IMR-90 (cell line): Measurements from ENCODE around the gene FOXI3. TPM values are rescaled to one million over a fixed set of nuclear protein-coding genes. Genes with fewer than 3 reads are reported as not detected.

Experiments used
- ATAC-seq: fragments of 200-7000 bp; cut with Tn5 transposase; 2 replicates; pipeline ENCODE4 v1.9.1; 2020; ENCODE audit warnings: low read depth, mild to moderate bottlenecking, moderate library complexity
- BruUV-seq: library from RNA; stranded (reverse); fragments of 400-500 nt; replicated peaks from 2 replicates; lab custom pipeline; 2021; lab: Mats Ljungman, UMichigan
- CTCF ChIA-PET: fragments of 300-600 bp; formaldehyde crosslinking; extraction: SDS; loops from one replicate; lab custom pipeline; 2021; ENCODE audit warnings: antibody characterized with exemption; lab: Yijun Ruan, JAX
- POLR2A ChIA-PET: fragments of 300-600 bp; sonication (Branson Sonifier 250); formaldehyde crosslinking; loops from one replicate; lab custom pipeline; 2022; ENCODE audit warnings: antibody characterized with exemption; ENCODE audit not compliant: unreplicated experiment; lab: Charles Lee
- DNase-seq: peaks from one replicate; pipeline ENCODE4 v3.0.0; 2013
- H2AFZ ChIP-seq: replicated peaks from 2 replicates; pipeline ENCODE3; 2013; ENCODE audit warnings: low read length, mild to moderate bottlenecking; ENCODE audit not compliant: poor library complexity
- H2AK5ac ChIP-seq: 2 replicates; pipeline ENCODE4 v1.6.1; 2013; ENCODE audit warnings: low read depth, low read length, inconsistent platforms
- H2AK9ac ChIP-seq: replicated peaks from 2 replicates; pipeline ENCODE3; 2013; ENCODE audit warnings: mild to moderate bottlenecking, low read depth, low read length, moderate library complexity; ENCODE audit not compliant: poor library complexity
- H2BK120ac ChIP-seq: 2 replicates; pipeline ENCODE4 v1.6.1; 2013; ENCODE audit warnings: low read depth, low read length, inconsistent platforms
- H2BK15ac ChIP-seq: 3 replicates; pipeline ENCODE4 v1.6.1; 2013; ENCODE audit warnings: low read depth, low read length, inconsistent platforms
- H2BK20ac ChIP-seq: 2 replicates; pipeline ENCODE4 v1.6.1; 2013; ENCODE audit warnings: low read depth, mild to moderate bottlenecking, inconsistent platforms, low read length, moderate library complexity
- H2BK5ac ChIP-seq: 2 replicates; pipeline ENCODE4 v1.6.1; 2013; ENCODE audit warnings: mild to moderate bottlenecking, low read depth, low read length, inconsistent platforms; ENCODE audit not compliant: poor library complexity, severe bottlenecking
- H3K14ac ChIP-seq: replicated peaks from 2 replicates; pipeline ENCODE4 v1.6.1; 2013; ENCODE audit warnings: low read depth, low read length, inconsistent platforms
- H3K18ac ChIP-seq: 2 replicates; pipeline ENCODE4 v1.6.1; 2013; ENCODE audit warnings: low read depth, low read length, control low read depth
- H3K23ac ChIP-seq: 2 replicates; pipeline ENCODE4 v1.6.1; 2013; ENCODE audit warnings: low read depth, low read length, inconsistent platforms
- H3K27ac ChIP-seq: 2 replicates; pipeline ENCODE4 v1.5.1; 2013; ENCODE audit warnings: mild to moderate bottlenecking, control low read depth, low read length; ENCODE audit not compliant: insufficient read depth
- H3K27me3 ChIP-seq: 2 replicates; pipeline ENCODE4 v1.6.1; 2013; ENCODE audit warnings: low read length; ENCODE audit not compliant: control insufficient read depth, insufficient read depth
- H3K36me3 ChIP-seq: 2 replicates; pipeline ENCODE4 v1.6.1; 2013; ENCODE audit warnings: low read length, mixed read lengths; ENCODE audit not compliant: control insufficient read depth, insufficient read depth
- H3K4ac ChIP-seq: 2 replicates; pipeline ENCODE4 v1.6.1; 2013; ENCODE audit warnings: low read depth, low read length, inconsistent platforms
- H3K4me1 ChIP-seq: 2 replicates; pipeline ENCODE4 v1.6.1; 2013; ENCODE audit warnings: low read length, mixed read lengths; ENCODE audit not compliant: control insufficient read depth, insufficient read depth
- H3K4me2 ChIP-seq: 2 replicates; pipeline ENCODE4 v1.6.1; 2013; ENCODE audit warnings: low read depth, mild to moderate bottlenecking, control low read depth, low read length, moderate library complexity
- H3K4me3 ChIP-seq: 2 replicates; pipeline ENCODE4 v1.5.1; 2013; ENCODE audit warnings: low read depth, mild to moderate bottlenecking, control low read depth, low read length, moderate library complexity; ENCODE audit not compliant: insufficient read depth
- H3K56ac ChIP-seq: 2 replicates; pipeline ENCODE4 v1.6.1; 2013; ENCODE audit warnings: low read length, inconsistent platforms; ENCODE audit not compliant: insufficient read depth; ENCODE audit errors: extremely low read depth
- H3K79me1 ChIP-seq, 2 experiments: 2 replicates each; pipeline ENCODE4 v1.6.1; 2013; ENCODE audit warnings: low read length in 2 of 2, inconsistent platforms in 1 of 2, low read depth in 1 of 2
- H3K9ac ChIP-seq: 2 replicates; pipeline ENCODE4 v1.6.1; 2013; ENCODE audit warnings: low read depth, low read length, control low read depth
- H3K9me1 ChIP-seq: 2 replicates; pipeline ENCODE4 v1.6.1; 2013; ENCODE audit warnings: low read length, inconsistent platforms; ENCODE audit not compliant: insufficient read depth
- H3K9me3 ChIP-seq: 2 replicates; pipeline ENCODE4 v1.6.1; 2013; ENCODE audit warnings: low read length; ENCODE audit not compliant: control insufficient read depth, insufficient read depth
- H4K20me1 ChIP-seq: 2 replicates; pipeline ENCODE4 v1.6.1; 2013; ENCODE audit warnings: low read length, inconsistent platforms; ENCODE audit not compliant: insufficient read depth
- H4K5ac ChIP-seq: 2 replicates; pipeline ENCODE4 v1.6.1; 2013; ENCODE audit warnings: mild to moderate bottlenecking, low read depth, low read length, control low read depth
- H4K8ac ChIP-seq, 2 experiments: 2 replicates each; pipeline ENCODE4 v1.6.1; 2013; ENCODE audit warnings: low read depth in 2 of 2, low read length in 2 of 2, control low read depth in 1 of 2, inconsistent platforms in 1 of 2
- H4K91ac ChIP-seq: 2 replicates; pipeline ENCODE4 v1.6.1; 2013; ENCODE audit warnings: low read depth, low read length, inconsistent platforms; ENCODE audit not compliant: insufficient read depth
- BHLHE40 ChIP-seq: fragments of 150-350 bp; IDR thresholded peaks from 2 replicates; pipeline ENCODE4 v1.6.1; 2016; ENCODE audit warnings: mild to moderate bottlenecking, low read depth, low read length
- CEBPB ChIP-seq: IDR thresholded peaks from 2 replicates; pipeline ENCODE4 v1.6.1; 2012; ENCODE audit warnings: low read depth, low read length, improper control_type of control experiment
- CHD1 ChIP-seq: IDR thresholded peaks from 2 replicates; pipeline ENCODE4 v1.6.1; 2012; ENCODE audit warnings: low read depth, low read length, improper control_type of control experiment
- CTCF ChIP-seq: conservative IDR thresholded peaks from 2 replicates; pipeline ENCODE4 v1.5.1; 2012; ENCODE audit warnings: mild to moderate bottlenecking, low read depth, low read length, improper control_type of control experiment
- ELK1 ChIP-seq: fragments of 150-350 bp; IDR thresholded peaks from 2 replicates; pipeline ENCODE4 v1.6.1; 2016; ENCODE audit warnings: low read depth, mild to moderate bottlenecking, low read length, moderate library complexity, borderline replicate concordance
- FOS ChIP-seq: fragments of 150-350 bp; IDR thresholded peaks from 2 replicates; pipeline ENCODE4 v1.6.1; 2016; ENCODE audit warnings: low read depth, low read length
- MAZ ChIP-seq: IDR thresholded peaks from 2 replicates; pipeline ENCODE4 v1.6.1; 2012; ENCODE audit warnings: low read depth, mild to moderate bottlenecking, low read length, improper control_type of control experiment, moderate library complexity, borderline replicate concordance
- MXI1 ChIP-seq: IDR thresholded peaks from 2 replicates; pipeline ENCODE4 v1.6.1; 2012; ENCODE audit warnings: low read depth, mild to moderate bottlenecking, low read length, moderate library complexity, borderline replicate concordance
- NFE2L2 ChIP-seq: fragments of 150-350 bp; IDR thresholded peaks from 2 replicates; pipeline ENCODE4 v1.6.1; 2016; ENCODE audit warnings: low read depth, mild to moderate bottlenecking, low read length
- POLR2A ChIP-seq: IDR thresholded peaks from 2 replicates; pipeline ENCODE4 v1.6.1; 2012; ENCODE audit warnings: mild to moderate bottlenecking, low read depth, low read length
- RCOR1 ChIP-seq: IDR thresholded peaks from 2 replicates; pipeline ENCODE4 v1.6.1; 2012; ENCODE audit warnings: mild to moderate bottlenecking, low read length, improper control_type of control experiment; ENCODE audit not compliant: insufficient replicate concordance
- SMC3 ChIP-seq: fragments of 150-350 bp; IDR thresholded peaks from 2 replicates; pipeline ENCODE4 v1.6.1; 2016; ENCODE audit warnings: low read depth, mild to moderate bottlenecking, antibody characterized with exemption, low read length, moderate library complexity
- WGBS, 2 experiments: methylation state at CpG; one replicate each; pipeline versions ENCODE4 v1.1.5 to v1.1.7; 2013; ENCODE audit warnings: missing lambda C conversion rate in 2 of 2; ENCODE audit not compliant: insufficient read length in 1 of 2; ENCODE audit errors: extremely low coverage in 2 of 2; 5-methylcytosine and 5-hydroxymethylcytosine counted together
- dilution Hi-C: fragments of 300-500 bp; cut with HindIII; formaldehyde crosslinking; loops from one replicate; pipeline ENCODE4 v1.14.3; 2018; ENCODE audit warnings: low sequenced_read_pairs; ENCODE audit not compliant: unreplicated experiment
- in situ Hi-C: fragments of 300-500 bp; cut with MboI; formaldehyde crosslinking; loops from 3 replicates; pipeline ENCODE4 v1.14.3; 2019; ENCODE audit warnings: low sequenced_read_pairs, inconsistent platforms, mixed read lengths
- intact Hi-C: fragments of 100-400 bp; cut with micrococcal nuclease; formaldehyde crosslinking; loops from 2 replicates; pipeline ENCODE4 v1.10.0; 2022
- polyA plus RNA-seq, 3 experiments: library from polyadenylated mRNA; depleted of rRNA; stranded (reverse); fragments of >200 nt; gene quantifications; 2 replicates each; pipeline ENCODE4 v1.2.3, GENCODE V29; 2012; ENCODE audit warnings: low replicate concordance in 1 of 3
- total RNA-seq: library from RNA; depleted of rRNA; stranded (reverse); fragments of >200 nt; gene quantifications from 2 replicates; pipeline ENCODE4 v1.2.3, GENCODE V29; 2012

FOXI3 gene
- total and polyA plus RNA-seq, 2 of the 4 experiments (the other 2 are of a cell fraction): not detected

- dilution Hi-C loops: no loop called here
- Histone ChIP-seq H3K4me1 (no peaks in the 10 kb centered on the region), H4K20me1 (no peaks in the 10 kb centered on the region), H2BK120ac (no peak overlapping the region), H3K27ac (no peak overlapping the region), H3K18ac (no peak overlapping the region), H3K9me1 (no peaks in the 10 kb centered on the region), H3K56ac (no peak overlapping the region), H2BK20ac (no peak overlapping the region), H3K9ac (no peak overlapping the region), H2BK5ac (no peak overlapping the region), H2AK5ac (no peak overlapping the region), H4K5ac (no peak overlapping the region), H2AFZ (no peak overlapping the region), H2BK15ac (no peak overlapping the region), H3K27me3 (no peaks in the 10 kb centered on the region), H3K79me1 (no peaks in the 10 kb centered on the region), H3K14ac (no peak overlapping the region), H3K4me3 (no peak overlapping the region), H3K36me3 (no peaks in the 10 kb centered on the region), H4K8ac (no peak overlapping the region), H3K4me2 (no peak overlapping the region), H3K4ac (no peak overlapping the region), H3K23ac (no peak overlapping the region), H3K9me3 (no peaks in the 10 kb centered on the region), H2AK9ac (no peak overlapping the region), H4K91ac (no peak overlapping the region)
- WGBS, 2 experiments: 60% methylated on average over 2 of the region's 2 CpGs; no CpG with 5 or more reads in 1 of the 2 experiments
- no TSS peak for BruUV-seq
- ChIA-PET CTCF (no interaction called here), POLR2A (no interaction called here)
- no peak for DNase-seq
- ATAC-seq: no peak
- in situ Hi-C loops: no loop called here
- TF ChIP-seq BHLHE40 (no peak), RCOR1 (no peak), FOS (no peak), MXI1 (no peak), NFE2L2 (no peak), CTCF (no peak), ELK1 (no peak), CHD1 (no peak), CEBPB (no peak), POLR2A (no peak), MAZ (no peak), SMC3 (no peak)
- intact Hi-C loops: no loop called here
Observed at GRCh38 chr2:88500691-88501090, 48.2 kb upstream of the FOXI3 start.
